GM23338 (cell line): ENCODE data around the gene ACSM6. TPM values are rescaled to one million over a fixed set of nuclear protein-coding genes. Genes with fewer than 3 reads are reported as not detected.

Source experiments
- ATAC-seq: fragments of 200-7000 bp; cut with Tn5 transposase; 3 replicates; pipeline ENCODE4 v1.9.1; 2020
- DNase-seq: peaks from one replicate; pipeline ENCODE4 v3.0.0-alpha.2; 2015; ENCODE audit warnings: low spot score
- H2AFZ ChIP-seq: fragments of 200-600 bp; sonication (generic); 2 replicates; pipeline ENCODE4 v1.8.0; 2016; ENCODE audit warnings: antibody characterized with exemption, mild to moderate bottlenecking, moderate library complexity
- H3F3A ChIP-seq: fragments of 200-600 bp; sonication (generic); replicated peaks from 2 replicates; pipeline ENCODE4 v1.8.0; 2017; ENCODE audit warnings: antibody characterized with exemption, mixed run types, low read depth
- H3K27ac ChIP-seq: fragments of 200-600 bp; sonication (generic); 2 replicates; pipeline ENCODE4 v1.6.1; 2016; ENCODE audit warnings: low read depth
- H3K27me3 ChIP-seq: fragments of 200-600 bp; sonication (generic); 2 replicates; pipeline ENCODE4 v1.8.0; 2016; ENCODE audit warnings: mild to moderate bottlenecking, mixed run types, moderate library complexity; ENCODE audit not compliant: insufficient read depth
- H3K36me3 ChIP-seq: fragments of 200-600 bp; sonication (generic); 2 replicates; pipeline ENCODE4 v1.8.0; 2016; ENCODE audit warnings: mild to moderate bottlenecking; ENCODE audit not compliant: insufficient read depth
- H3K4me1 ChIP-seq: fragments of 200-600 bp; sonication (generic); 2 replicates; pipeline ENCODE4 v1.8.0; 2016; ENCODE audit warnings: mild to moderate bottlenecking, moderate library complexity; ENCODE audit not compliant: insufficient read depth
- H3K4me2 ChIP-seq: fragments of 200-600 bp; sonication (generic); 2 replicates; pipeline ENCODE4 v1.7.1; 2017; ENCODE audit warnings: mixed run types
- H3K4me3 ChIP-seq: fragments of 200-600 bp; sonication (generic); 2 replicates; pipeline ENCODE4 v1.6.1; 2016; ENCODE audit warnings: mixed run types
- H3K79me2 ChIP-seq: fragments of 200-600 bp; sonication (generic); replicated peaks from 2 replicates; pipeline ENCODE4 v1.8.0; 2017; ENCODE audit warnings: mild to moderate bottlenecking; ENCODE audit not compliant: insufficient read depth
- H3K9me2 ChIP-seq: fragments of 200-600 bp; sonication (generic); 2 replicates; pipeline ENCODE4 v1.8.0; 2017; ENCODE audit not compliant: insufficient read depth
- H4K20me1 ChIP-seq: fragments of 200-600 bp; sonication (generic); replicated peaks from 2 replicates; pipeline ENCODE4 v1.8.0; 2017; ENCODE audit warnings: mild to moderate bottlenecking; ENCODE audit not compliant: insufficient read depth
- H3K27ac Mint-ChIP-seq: 2 replicates; pipeline ENCODE4 v1.8.0; 2020; ENCODE audit warnings: inconsistent platforms, mild to moderate bottlenecking, moderate library complexity, mixed read lengths
- H3K27me3 Mint-ChIP-seq: 3 replicates; pipeline ENCODE4 v1.8.0; 2022; ENCODE audit warnings: low read depth, mild to moderate bottlenecking, moderate library complexity, mixed read lengths, inconsistent platforms; ENCODE audit not compliant: insufficient read depth, poor library complexity
- H3K36me3 Mint-ChIP-seq: 3 replicates; pipeline ENCODE4 v1.8.0; 2021; ENCODE audit warnings: low read depth, mild to moderate bottlenecking, inconsistent platforms, moderate library complexity, mixed read lengths
- H3K4me1 Mint-ChIP-seq: 3 replicates; pipeline ENCODE4 v1.8.0; 2020; ENCODE audit warnings: mild to moderate bottlenecking, inconsistent platforms, mixed read lengths
- H3K4me3 Mint-ChIP-seq: 3 replicates; pipeline ENCODE4 v1.8.0; 2021; ENCODE audit warnings: moderate library complexity, mild to moderate bottlenecking, inconsistent platforms, mixed read lengths
- H3K9me3 Mint-ChIP-seq: 3 replicates; pipeline ENCODE4 v1.8.0; 2020; ENCODE audit warnings: moderate library complexity, mild to moderate bottlenecking, inconsistent platforms, mixed read lengths
- CREB1 ChIP-seq: fragments of 250-450 bp; sonication (Bioruptor Pico); IDR thresholded peaks from 2 replicates; pipeline ENCODE4 v1.5.0; 2020; ENCODE audit warnings: low read depth, mild to moderate bottlenecking, moderate library complexity
- EZH2 ChIP-seq: fragments of 200-600 bp; sonication (generic); IDR thresholded peaks from one replicate; pipeline ENCODE4 v1.8.0; 2017; ENCODE audit warnings: antibody characterized with exemption, mild to moderate bottlenecking, low read depth; ENCODE audit not compliant: unreplicated experiment
- EZH2phosphoT487 ChIP-seq: fragments of 200-600 bp; sonication (generic); IDR thresholded peaks from one replicate; pipeline ENCODE4 v1.8.1; 2018; ENCODE audit warnings: antibody characterized with exemption; ENCODE audit not compliant: unreplicated experiment
- JUNB ChIP-seq: IDR thresholded peaks from one replicate; pipeline ENCODE4 v1.6.1; 2016; ENCODE audit warnings: antibody characterized with exemption; ENCODE audit not compliant: unreplicated experiment
- NANOG ChIP-seq: IDR thresholded peaks from 2 replicates; pipeline ENCODE4 v1.6.1; 2016; ENCODE audit warnings: antibody characterized with exemption, borderline replicate concordance
- POLR2AphosphoS5 ChIP-seq: IDR thresholded peaks from 2 replicates; pipeline ENCODE4 v1.6.1; 2016; ENCODE audit warnings: antibody characterized with exemption, low read depth
- STAT1 ChIP-seq: IDR thresholded peaks from one replicate; pipeline ENCODE4 v1.6.1; 2016; ENCODE audit warnings: antibody characterized with exemption; ENCODE audit not compliant: unreplicated experiment
- ZNF114 ChIP-seq: fragments of 250-450 bp; sonication (Bioruptor Pico); IDR thresholded peaks from 2 replicates; pipeline ENCODE4 v1.5.0; 2020; ENCODE audit warnings: mild to moderate bottlenecking, moderate library complexity
- polyA plus RNA-seq: library from polyadenylated mRNA; unstranded; fragments of >200 nt; fragmentation: Nextera tagmentation; extraction: Ambion mirVana; gene quantifications from 2 replicates; pipeline ENCODE4 v1.2.1, GENCODE V29; 2016
- total RNA-seq: library from RNA; depleted of rRNA; stranded (reverse); fragments of >200 nt; shearing (Covaris generic); gene quantifications from 2 replicates; pipeline ENCODE4 v1.2.3, GENCODE V29; 2014
- TF ChIP-seq, protein P1 (sequence below): IDR thresholded peaks from 2 replicates; pipeline ENCODE4 v1.6.1; 2016; ENCODE audit warnings: antibody characterized with exemption
- TF ChIP-seq, protein P2 (sequence below): IDR thresholded peaks from one replicate; pipeline ENCODE4 v1.6.1; 2018; ENCODE audit warnings: antibody characterized with exemption; ENCODE audit not compliant: unreplicated experiment

ACSM6 gene
- total and polyA plus RNA-seq, 2 experiments from 2014 or later: 0.65 TPM; not detected in 1

DNA sequence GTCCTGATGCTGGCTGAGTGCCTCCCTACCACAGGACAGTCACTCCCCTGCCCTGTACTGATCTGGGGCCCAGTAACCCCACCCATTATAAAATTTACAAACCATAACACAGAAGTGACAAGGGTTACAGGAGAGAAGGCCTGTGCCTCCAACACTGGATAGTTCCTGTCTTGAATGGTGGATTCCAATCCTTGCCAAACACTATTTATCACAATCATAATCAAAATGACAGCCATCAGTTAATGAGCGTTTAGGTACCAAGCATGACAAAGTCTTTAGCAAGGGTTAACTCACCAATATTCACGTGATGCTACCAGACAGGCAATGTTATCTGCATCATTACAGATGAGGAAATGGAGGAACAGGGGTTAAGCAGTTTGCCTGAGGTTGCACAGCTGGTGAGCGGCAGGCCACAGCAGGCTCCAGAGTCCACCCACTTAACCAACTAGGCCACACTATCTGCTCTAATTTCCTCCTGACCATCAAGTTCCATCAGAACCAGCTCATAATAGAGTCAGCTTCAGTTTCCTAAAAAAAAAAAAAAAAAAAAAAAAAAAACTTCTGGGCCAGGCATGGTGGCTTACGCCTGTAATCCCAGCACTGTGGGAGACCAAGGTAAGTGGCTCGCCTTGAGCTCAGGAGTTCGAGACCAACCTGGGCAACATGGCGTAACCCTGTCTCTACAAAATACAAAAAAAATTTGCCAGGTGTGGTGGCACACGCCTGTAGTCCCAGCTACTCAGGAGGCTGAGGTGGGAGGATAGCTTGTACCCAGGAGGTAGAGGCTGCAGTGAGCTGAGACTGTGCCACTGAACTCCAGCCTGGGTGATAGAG lies 82.5 kb downstream of the ACSM6 start:
- Mint-ChIP-seq H3K4me1 (peaks cover 36% of the 10 kb centered on the region), H3K9me3 (0 out of 3 replicates have a peak, but pooled peaks cover 4% of the 10 kb centered on the region), H3K27ac (no peak overlapping the region), H3K4me3 (no peak overlapping the region), H3K27me3 (peaks cover 3% of the 10 kb centered on the region), H3K36me3 (0 out of 3 replicates have a peak, but pooled peaks cover 6% of the 10 kb centered on the region)
- H3F3A ChIP-seq: 0 out of 2 replicates have a peak, but pooled peaks cover 4% of the 10 kb centered on the region
- no peak overlapping the region for H3K4me2 ChIP-seq
- no peaks in the 10 kb centered on the region for H3K27me3 ChIP-seq
- H3K79me2 ChIP-seq: peaks cover 91% of the 10 kb centered on the region
- H3K9me2 ChIP-seq: no peaks in the 10 kb centered on the region
- DNase-seq: no peak
- H4K20me1 ChIP-seq: peaks cover 31% of the 10 kb centered on the region
- ATAC-seq: no peak
- H3K27ac ChIP-seq: 0 out of 2 replicates have a peak overlapping the region, but pooled peaks have one; percentile 29
- H3K4me3 ChIP-seq: no peak overlapping the region
- H3K4me1 ChIP-seq: peaks cover 30% of the 10 kb centered on the region
- no peak for TF ChIP-seq CREB1 (CRISPR knock-in tag)
- TF ChIP-seq, protein P1, sequence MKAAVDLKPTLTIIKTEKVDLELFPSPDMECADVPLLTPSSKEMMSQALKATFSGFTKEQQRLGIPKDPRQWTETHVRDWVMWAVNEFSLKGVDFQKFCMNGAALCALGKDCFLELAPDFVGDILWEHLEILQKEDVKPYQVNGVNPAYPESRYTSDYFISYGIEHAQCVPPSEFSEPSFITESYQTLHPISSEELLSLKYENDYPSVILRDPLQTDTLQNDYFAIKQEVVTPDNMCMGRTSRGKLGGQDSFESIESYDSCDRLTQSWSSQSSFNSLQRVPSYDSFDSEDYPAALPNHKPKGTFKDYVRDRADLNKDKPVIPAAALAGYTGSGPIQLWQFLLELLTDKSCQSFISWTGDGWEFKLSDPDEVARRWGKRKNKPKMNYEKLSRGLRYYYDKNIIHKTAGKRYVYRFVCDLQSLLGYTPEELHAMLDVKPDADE: no peak
- TF ChIP-seq EZH2phosphoT487: no peak
- TF ChIP-seq, protein P2, sequence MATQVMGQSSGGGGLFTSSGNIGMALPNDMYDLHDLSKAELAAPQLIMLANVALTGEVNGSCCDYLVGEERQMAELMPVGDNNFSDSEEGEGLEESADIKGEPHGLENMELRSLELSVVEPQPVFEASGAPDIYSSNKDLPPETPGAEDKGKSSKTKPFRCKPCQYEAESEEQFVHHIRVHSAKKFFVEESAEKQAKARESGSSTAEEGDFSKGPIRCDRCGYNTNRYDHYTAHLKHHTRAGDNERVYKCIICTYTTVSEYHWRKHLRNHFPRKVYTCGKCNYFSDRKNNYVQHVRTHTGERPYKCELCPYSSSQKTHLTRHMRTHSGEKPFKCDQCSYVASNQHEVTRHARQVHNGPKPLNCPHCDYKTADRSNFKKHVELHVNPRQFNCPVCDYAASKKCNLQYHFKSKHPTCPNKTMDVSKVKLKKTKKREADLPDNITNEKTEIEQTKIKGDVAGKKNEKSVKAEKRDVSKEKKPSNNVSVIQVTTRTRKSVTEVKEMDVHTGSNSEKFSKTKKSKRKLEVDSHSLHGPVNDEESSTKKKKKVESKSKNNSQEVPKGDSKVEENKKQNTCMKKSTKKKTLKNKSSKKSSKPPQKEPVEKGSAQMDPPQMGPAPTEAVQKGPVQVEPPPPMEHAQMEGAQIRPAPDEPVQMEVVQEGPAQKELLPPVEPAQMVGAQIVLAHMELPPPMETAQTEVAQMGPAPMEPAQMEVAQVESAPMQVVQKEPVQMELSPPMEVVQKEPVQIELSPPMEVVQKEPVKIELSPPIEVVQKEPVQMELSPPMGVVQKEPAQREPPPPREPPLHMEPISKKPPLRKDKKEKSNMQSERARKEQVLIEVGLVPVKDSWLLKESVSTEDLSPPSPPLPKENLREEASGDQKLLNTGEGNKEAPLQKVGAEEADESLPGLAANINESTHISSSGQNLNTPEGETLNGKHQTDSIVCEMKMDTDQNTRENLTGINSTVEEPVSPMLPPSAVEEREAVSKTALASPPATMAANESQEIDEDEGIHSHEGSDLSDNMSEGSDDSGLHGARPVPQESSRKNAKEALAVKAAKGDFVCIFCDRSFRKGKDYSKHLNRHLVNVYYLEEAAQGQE: no peak
- TF ChIP-seq ZNF114 (CRISPR knock-in tag): no peak
- no peak for TF ChIP-seq JUNB
- no peak for TF ChIP-seq POLR2AphosphoS5
- H3K36me3 ChIP-seq: peaks cover under 1% of the 10 kb centered on the region
- H2AFZ ChIP-seq: no peak overlapping the region

DNA sequence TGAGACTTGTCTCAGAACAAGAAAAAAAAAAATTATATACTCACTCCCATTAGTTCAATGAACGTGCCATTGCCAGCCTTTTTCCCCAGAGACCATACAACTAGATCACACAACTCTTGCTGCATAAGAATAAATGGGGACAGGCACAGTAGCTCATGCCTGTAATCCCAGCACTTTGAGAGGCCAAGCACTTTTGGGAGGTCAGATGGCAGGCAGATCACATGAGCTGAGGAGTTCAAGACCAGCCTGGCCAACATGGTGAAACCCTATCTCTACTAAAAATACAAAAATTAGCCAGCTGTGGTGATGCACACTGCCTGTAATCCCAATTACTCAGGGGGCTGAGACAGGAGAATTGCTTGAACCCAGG lies 83.1 kb downstream of the ACSM6 start:
- Mint-ChIP-seq H3K36me3 (0 out of 3 replicates have a peak, but pooled peaks cover 6% of the 10 kb centered on the region), H3K27ac (no peak overlapping the region), H3K27me3 (peaks cover 3% of the 10 kb centered on the region), H3K4me3 (no peak overlapping the region), H3K9me3 (0 out of 3 replicates have a peak, but pooled peaks cover 4% of the 10 kb centered on the region), H3K4me1 (peaks cover 38% of the 10 kb centered on the region)
- Histone ChIP-seq H3K4me1 (peaks cover 30% of the 10 kb centered on the region), H3K9me2 (no peaks in the 10 kb centered on the region), H2AFZ (no peak overlapping the region), H3K36me3 (no peaks in the 10 kb centered on the region), H3K4me2 (no peak overlapping the region), H3K27ac (0 out of 2 replicates have a peak overlapping the region, but pooled peaks have one; percentile 29), H3K4me3 (no peak overlapping the region), H3F3A (0 out of 2 replicates have a peak, but pooled peaks cover 4% of the 10 kb centered on the region), H3K79me2 (peaks cover 97% of the 10 kb centered on the region), H3K27me3 (no peaks in the 10 kb centered on the region), H4K20me1 (peaks cover 32% of the 10 kb centered on the region)
- ATAC-seq (no peak), DNase-seq (no peak)
- no peak for TF ChIP-seq EZH2
- no peak for TF ChIP-seq NANOG
- TF ChIP-seq, protein P2: no peak
- no peak for TF ChIP-seq JUNB
- TF ChIP-seq, protein P1: no peak
- no peak for TF ChIP-seq EZH2phosphoT487
- no peak for TF ChIP-seq STAT1
